KMS-11 (cell line): ENCODE results near the gene FRMD8.
A peak's percentile ranks its signal among the peaks of the same experiment; 100 is the strongest.

ENCODE experiments used
- H2AFZ ChIP-seq: fragments of 200-600 bp; sonication (generic); 2 replicates; pipeline ENCODE4 v1.6.1; 2016; ENCODE audit warnings: antibody characterized with exemption, mixed run types, low read depth
- H3K27ac ChIP-seq: fragments of 200-600 bp; sonication (generic); 2 replicates; pipeline ENCODE4 v1.6.1; 2016; ENCODE audit warnings: mild to moderate bottlenecking, mixed run types
- H3K27me3 ChIP-seq: fragments of 200-600 bp; sonication (generic); 2 replicates; pipeline ENCODE4 v1.6.1; 2017; ENCODE audit warnings: mild to moderate bottlenecking, low read depth, mixed run types, moderate library complexity; ENCODE audit not compliant: insufficient read depth
- H3K36me3 ChIP-seq: fragments of 200-600 bp; sonication (generic); 2 replicates; pipeline ENCODE4 v1.6.1; 2017; ENCODE audit warnings: mild to moderate bottlenecking, mixed run types; ENCODE audit not compliant: insufficient read depth
- H3K4me1 ChIP-seq: fragments of 200-600 bp; sonication (generic); 2 replicates; pipeline ENCODE4 v1.6.1; 2016; ENCODE audit warnings: mild to moderate bottlenecking, low read depth, mixed run types; ENCODE audit not compliant: poor library complexity, severe bottlenecking
- H3K4me2 ChIP-seq: fragments of 200-600 bp; sonication (generic); 2 replicates; pipeline ENCODE4 v1.7.0; 2016; ENCODE audit warnings: mild to moderate bottlenecking, mixed run types
- H3K4me3 ChIP-seq: fragments of 200-600 bp; sonication (generic); IDR thresholded peaks from 2 replicates; pipeline ENCODE4 v1.6.1; 2017; ENCODE audit warnings: low read depth, low read length, mixed read lengths; ENCODE audit not compliant: insufficient read depth
- H3K79me2 ChIP-seq: fragments of 200-600 bp; sonication (generic); 2 replicates; pipeline ENCODE4 v1.6.1; 2016; ENCODE audit warnings: low read depth, mixed run types; ENCODE audit not compliant: insufficient read depth
- H3K9ac ChIP-seq: fragments of 200-600 bp; sonication (generic); 2 replicates; pipeline ENCODE4 v1.6.1; 2016; ENCODE audit warnings: mild to moderate bottlenecking, mixed run types
- H4K20me1 ChIP-seq: fragments of 200-600 bp; sonication (generic); 2 replicates; pipeline ENCODE4 v1.6.1; 2016; ENCODE audit warnings: mild to moderate bottlenecking, mixed run types; ENCODE audit not compliant: insufficient read depth
- TF ChIP-seq, protein P1 (sequence below): fragments of 200-600 bp; sonication (generic); conservative IDR thresholded peaks from 2 replicates; pipeline ENCODE4 v1.6.1; 2017; ENCODE audit warnings: low read depth, mild to moderate bottlenecking, antibody characterized with exemption, low read length, moderate library complexity, mixed read lengths

FRMD8 gene

GRCh38 chr11:65366340-65366773 is 20.1 kb upstream of the FRMD8 start:
- peak overlapping the region; percentile 69 for H3K4me2 ChIP-seq
- H3K4me3 ChIP-seq = no peak overlapping the region
- TF ChIP-seq, protein P1, sequence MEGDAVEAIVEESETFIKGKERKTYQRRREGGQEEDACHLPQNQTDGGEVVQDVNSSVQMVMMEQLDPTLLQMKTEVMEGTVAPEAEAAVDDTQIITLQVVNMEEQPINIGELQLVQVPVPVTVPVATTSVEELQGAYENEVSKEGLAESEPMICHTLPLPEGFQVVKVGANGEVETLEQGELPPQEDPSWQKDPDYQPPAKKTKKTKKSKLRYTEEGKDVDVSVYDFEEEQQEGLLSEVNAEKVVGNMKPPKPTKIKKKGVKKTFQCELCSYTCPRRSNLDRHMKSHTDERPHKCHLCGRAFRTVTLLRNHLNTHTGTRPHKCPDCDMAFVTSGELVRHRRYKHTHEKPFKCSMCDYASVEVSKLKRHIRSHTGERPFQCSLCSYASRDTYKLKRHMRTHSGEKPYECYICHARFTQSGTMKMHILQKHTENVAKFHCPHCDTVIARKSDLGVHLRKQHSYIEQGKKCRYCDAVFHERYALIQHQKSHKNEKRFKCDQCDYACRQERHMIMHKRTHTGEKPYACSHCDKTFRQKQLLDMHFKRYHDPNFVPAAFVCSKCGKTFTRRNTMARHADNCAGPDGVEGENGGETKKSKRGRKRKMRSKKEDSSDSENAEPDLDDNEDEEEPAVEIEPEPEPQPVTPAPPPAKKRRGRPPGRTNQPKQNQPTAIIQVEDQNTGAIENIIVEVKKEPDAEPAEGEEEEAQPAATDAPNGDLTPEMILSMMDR = peak; percentile 78
- H3K27me3 ChIP-seq = no peaks in the 10 kb centered on the region
- peak overlapping the region; percentile 18; the same call in 1 of the 2 replicates for H2AFZ ChIP-seq
- H4K20me1 ChIP-seq = no peaks in the 10 kb centered on the region
- H3K79me2 ChIP-seq = no peaks in the 10 kb centered on the region
- peaks cover 28% of the 10 kb centered on the region for H3K4me1 ChIP-seq
- H3K27ac ChIP-seq = no peak overlapping the region
- no peaks in the 10 kb centered on the region for H3K36me3 ChIP-seq
- H3K9ac ChIP-seq = no peak overlapping the region; the same call in 1 of the 2 replicates

- no peaks in the 10 kb centered on the region for H3K36me3 ChIP-seq
- no peak overlapping the region for H3K4me2 ChIP-seq
- H3K9ac ChIP-seq = no peak overlapping the region
- H3K27ac ChIP-seq = no peak overlapping the region
- no peaks in the 10 kb centered on the region for H3K79me2 ChIP-seq
- no peaks in the 10 kb centered on the region for H4K20me1 ChIP-seq
- H3K4me3 ChIP-seq = no peak overlapping the region
- no peak overlapping the region for H2AFZ ChIP-seq
- TF ChIP-seq, protein P1 = no peak
- H3K27me3 ChIP-seq = no peaks in the 10 kb centered on the region
- peaks cover 12% of the 10 kb centered on the region for H3K4me1 ChIP-seq
These were observed 15.8 kb upstream of the FRMD8 start for GRCh38 chr11:65370659-65371049.

- Histone ChIP-seq H3K79me2 (no peaks in the 10 kb centered on the region), H2AFZ (no peak overlapping the region), H3K4me1 (no peaks in the 10 kb centered on the region), H3K4me2 (no peak overlapping the region), H3K27me3 (no peaks in the 10 kb centered on the region), H3K4me3 (no peak overlapping the region), H3K9ac (no peak overlapping the region), H3K36me3 (no peaks in the 10 kb centered on the region), H4K20me1 (no peaks in the 10 kb centered on the region), H3K27ac (no peak overlapping the region)
- TF ChIP-seq, protein P1 = no peak
These were observed 12.4 kb upstream of the FRMD8 start for GRCh38 chr11:65373839-65374580.

GRCh38 chr11:65375012-65375411 is 11.4 kb upstream of the FRMD8 start:
- Histone ChIP-seq H3K4me2 (no peak overlapping the region), H4K20me1 (no peaks in the 10 kb centered on the region), H3K4me3 (no peak overlapping the region), H2AFZ (no peak overlapping the region), H3K36me3 (no peaks in the 10 kb centered on the region), H3K9ac (no peak overlapping the region), H3K27ac (no peak overlapping the region), H3K27me3 (no peaks in the 10 kb centered on the region), H3K4me1 (no peaks in the 10 kb centered on the region), H3K79me2 (peaks cover under 1% of the 10 kb centered on the region; the same call in 1 of the 2 replicates)
- TF ChIP-seq, protein P1 = no peak
